Erythroblast (primary cell): ENCODE results near the gene MBP.

Source experiments
- GATA1 ChIP-seq: IDR thresholded peaks from 2 replicates; pipeline ENCODE4 v1.6.1; 2011; ENCODE audit warnings: low read depth, mild to moderate bottlenecking, control low read depth, low read length, moderate library complexity
- POLR2A ChIP-seq: IDR thresholded peaks from 2 replicates; pipeline ENCODE4 v1.6.1; 2011; ENCODE audit warnings: mild to moderate bottlenecking, low read length

DNA sequence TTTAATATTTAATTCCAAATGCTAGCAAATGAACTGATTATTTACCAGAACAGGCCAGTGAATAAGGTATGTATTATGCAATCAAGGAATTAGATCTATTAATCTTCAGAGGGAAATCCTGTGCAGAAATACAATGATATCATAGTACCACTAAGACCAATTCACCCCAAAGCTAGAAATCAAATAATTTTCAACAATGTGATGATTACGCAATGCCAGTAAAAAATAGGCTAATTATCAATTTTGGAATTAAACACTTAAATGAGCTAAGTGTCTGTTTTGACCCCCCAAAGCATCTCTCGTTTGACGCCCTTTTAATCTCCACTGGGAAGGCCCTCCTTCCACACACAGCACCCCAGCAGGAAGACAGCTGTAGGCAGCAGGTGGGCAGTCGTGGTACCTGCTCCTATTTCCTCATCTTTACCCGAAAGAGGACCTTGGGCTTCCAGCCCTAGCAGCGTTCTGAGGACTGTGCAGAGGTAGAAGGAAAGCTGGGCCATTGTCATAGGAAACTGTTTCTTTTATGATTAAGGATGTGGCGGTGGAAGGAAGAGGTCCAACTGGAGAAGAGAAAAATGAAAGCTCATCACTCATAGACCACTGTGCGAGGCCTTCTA lies 84.7 kb downstream of the MBP start:
- TF ChIP-seq POLR2A (no peak), GATA1 (no peak)
